Brain microvascular endothelial cell (primary cell): ENCODE measurements around the gene TALDO1.

Experiments used
- DNase-seq: peaks from one replicate; pipeline ENCODE4 v3.0.0-alpha.2; 2020
- H3K27ac ChIP-seq: fragments of 250-450 bp; sonication (Bioruptor Pico); 2 replicates; pipeline ENCODE4 v1.5.1; 2020; ENCODE audit warnings: mild to moderate bottlenecking, moderate library complexity
- H3K27me3 ChIP-seq: fragments of 250-450 bp; sonication (Bioruptor Pico); replicated peaks from 2 replicates; pipeline ENCODE4 v1.5.1; 2020; ENCODE audit warnings: mild to moderate bottlenecking
- H3K36me3 ChIP-seq: fragments of 250-450 bp; sonication (Bioruptor Pico); replicated peaks from 2 replicates; pipeline ENCODE4 v1.5.1; 2020; ENCODE audit warnings: mild to moderate bottlenecking
- H3K4me3 ChIP-seq: 2 replicates; pipeline ENCODE4 v1.5.1; 2011; ENCODE audit warnings: low read depth, mild to moderate bottlenecking, control low read depth, low read length, moderate library complexity
- CTCF ChIP-seq: IDR thresholded peaks from 2 replicates; pipeline ENCODE4 v1.5.1; 2011; ENCODE audit warnings: low read depth, mild to moderate bottlenecking, moderate library complexity, low read length, control low read depth, inconsistent platforms; ENCODE audit errors: missing control alignments
- in situ Hi-C: cut with HindIII; loops from 2 replicates; pipeline ENCODE4 v1.10.0; 2017; ENCODE audit warnings: low sequenced_read_pairs, low pct_ligation_motif_present

TALDO1 gene

GRCh38 chr11:778976-779954 lies 32.0 kb downstream of the TALDO1 start:
- no peak for DNase-seq
- Histone ChIP-seq H3K36me3 (peaks cover 2% of the 10 kb centered on the region), H3K27ac (no peak overlapping the region), H3K4me3 (no peak overlapping the region), H3K27me3 (no peaks in the 10 kb centered on the region)
- in situ Hi-C loops: no loop called here
- no peak for TF ChIP-seq CTCF

GRCh38 chr11:779955-780532 lies 32.8 kb downstream of the TALDO1 start:
- no peak for DNase-seq
- Histone ChIP-seq H3K27ac (no peak overlapping the region), H3K27me3 (no peaks in the 10 kb centered on the region), H3K4me3 (no peak overlapping the region), H3K36me3 (no peaks in the 10 kb centered on the region)
- TF ChIP-seq CTCF: no peak
- in situ Hi-C loops: no loop called here

- in situ Hi-C loops: no loop called here
- no peak for TF ChIP-seq CTCF
- no peaks in the 10 kb centered on the region for H3K27me3 ChIP-seq
- no peak overlapping the region for H3K27ac ChIP-seq
- H3K36me3 ChIP-seq: no peaks in the 10 kb centered on the region
- H3K4me3 ChIP-seq: no peak overlapping the region
- no peak for DNase-seq
Measured at GRCh38 chr11:782264-783174, 35.3 kb downstream of the TALDO1 start.

GRCh38 chr11:783581-784015 lies 36.3 kb downstream of the TALDO1 start:
- in situ Hi-C loops: no loop called here
- no peaks in the 10 kb centered on the region for H3K36me3 ChIP-seq
- DNase-seq: peak; percentile 62
- TF ChIP-seq CTCF: peak; percentile 91
- no peak overlapping the region for H3K4me3 ChIP-seq
- H3K27ac ChIP-seq: no peak overlapping the region
- no peaks in the 10 kb centered on the region for H3K27me3 ChIP-seq

- no peak overlapping the region for H3K4me3 ChIP-seq
- no peak for DNase-seq
- TF ChIP-seq CTCF: no peak
- in situ Hi-C loops: no loop called here
- H3K36me3 ChIP-seq: no peaks in the 10 kb centered on the region
- H3K27me3 ChIP-seq: no peaks in the 10 kb centered on the region
- H3K27ac ChIP-seq: no peak overlapping the region
Measured at GRCh38 chr11:786235-787083, 39.2 kb downstream of the TALDO1 start.
